ENCODE measurements around the gene C1orf185. TPM values are rescaled to one million over a fixed set of nuclear protein-coding genes. Genes with fewer than 3 reads are reported as not detected.
"Not testable (repeated sequence)": the region's sequence is repeated elsewhere in the genome, so short reads cannot be mapped to it uniquely, and the experiment has no call there.

Gene C1orf185
- total and polyA plus RNA-seq, 2 experiments from 2014 or later, result not detected

GRCh38 chr1:51131185-51131584 is 29.2 kb downstream of the C1orf185 start:
- H3K9me3 ChIP-seq (ENCODE audit: low read depth), result no peaks in the 10 kb centered on the region
- no peak overlapping the region for H3K4me3 ChIP-seq
- no peaks in the 10 kb centered on the region for H3K9me2 ChIP-seq (replicated peaks; ENCODE audit: insufficient read depth)
- no peak overlapping the region for H3K27ac ChIP-seq
- H3K36me3 ChIP-seq (replicated peaks; ENCODE audit: insufficient read depth, low read depth), result no peaks in the 10 kb centered on the region
- H3K79me2 ChIP-seq, result no peaks in the 10 kb centered on the region
- no peak for TF ChIP-seq CTCF (IDR thresholded peaks at IDR 0.05; ENCODE audit: poor library complexity)
- TF ChIP-seq EZH2phosphoT487 (IDR thresholded peaks at IDR 0.05; ENCODE audit: low read depth, severe bottlenecking, unreplicated experiment), result no peak
- no peak for TF ChIP-seq EZH2 (IDR thresholded peaks at IDR 0.05; ENCODE audit: borderline replicate concordance)
- no peak for DNase-seq (ENCODE audit: low spot score)
- no peaks in the 10 kb centered on the region for H3K27me3 ChIP-seq
- no peak overlapping the region for H2AFZ ChIP-seq
- H3K4me2 ChIP-seq, result no peak overlapping the region
- H4K20me1 ChIP-seq (ENCODE audit: insufficient read depth, poor library complexity, severe bottlenecking), result no peaks in the 10 kb centered on the region
- WGBS (ENCODE audit: low lambda C conversion rate, missing lambda C conversion rate), result 54% methylated on average over 3 of the region's 3 CpGs
- no peaks in the 10 kb centered on the region for H3K4me1 ChIP-seq (ENCODE audit: insufficient read depth)

DNA sequence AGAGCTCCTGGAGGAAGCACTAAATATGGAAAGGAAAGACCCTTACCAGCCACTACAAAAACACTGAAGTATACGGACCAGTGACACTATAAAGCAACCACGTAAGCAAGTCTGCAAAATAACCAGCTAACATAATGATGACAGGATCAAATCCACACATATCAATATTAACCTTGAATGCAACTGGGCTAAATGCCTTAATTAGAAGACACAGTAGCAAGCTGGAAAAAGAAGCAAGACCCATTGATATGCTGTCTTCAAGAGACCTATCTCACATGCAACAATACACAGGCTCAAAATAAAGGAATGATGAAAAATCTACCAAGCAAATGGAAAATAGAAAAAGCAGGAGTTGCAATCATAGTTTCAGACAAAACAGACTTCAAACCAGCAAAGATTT is 31.0 kb downstream of the C1orf185 start:
- 91% methylated on average over 2 of the region's 2 CpGs for WGBS (ENCODE audit: low lambda C conversion rate, missing lambda C conversion rate)
- Histone ChIP-seq H3K36me3 (replicated peaks; ENCODE audit: insufficient read depth, low read depth) (no peaks in the 10 kb centered on the region), H3K4me1 (ENCODE audit: insufficient read depth) (no peaks in the 10 kb centered on the region), H3K9me3 (ENCODE audit: low read depth) (no peaks in the 10 kb centered on the region), H3K4me2 (no peak overlapping the region), H3K79me2 (no peaks in the 10 kb centered on the region), H3K4me3 (no peak overlapping the region), H2AFZ (no peak overlapping the region), H3K27ac (no peak overlapping the region), H3K27me3 (no peaks in the 10 kb centered on the region), H4K20me1 (ENCODE audit: insufficient read depth, poor library complexity, severe bottlenecking) (no peaks in the 10 kb centered on the region), H3K9me2 (replicated peaks; ENCODE audit: insufficient read depth) (no peaks in the 10 kb centered on the region)
- DNase-seq (ENCODE audit: low spot score), result no peak
- TF ChIP-seq CTCF (IDR thresholded peaks at IDR 0.05; ENCODE audit: poor library complexity), result no peak
- no peak for TF ChIP-seq EZH2phosphoT487 (IDR thresholded peaks at IDR 0.05; ENCODE audit: low read depth, severe bottlenecking, unreplicated experiment)
- TF ChIP-seq EZH2 (IDR thresholded peaks at IDR 0.05; ENCODE audit: borderline replicate concordance), result no peak

DNA sequence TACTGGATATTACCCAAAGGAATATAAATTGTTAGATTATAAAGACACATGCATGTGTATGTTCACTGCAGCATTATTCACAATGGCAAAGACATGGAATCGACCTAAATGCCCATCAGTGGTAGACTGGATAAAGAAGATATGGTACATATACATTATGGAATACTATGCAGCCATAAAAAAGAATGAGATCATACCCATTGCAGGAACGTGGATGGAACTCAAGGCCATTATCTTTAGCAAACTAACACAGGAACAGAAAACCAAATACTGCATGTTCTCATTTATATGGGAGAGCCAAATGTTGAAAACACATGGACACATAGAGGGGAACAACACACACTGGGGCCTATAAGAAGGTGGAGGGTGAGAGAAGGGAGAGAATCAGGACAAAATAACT is 35.7 kb downstream of the C1orf185 start:
- not testable (repeated sequence) for DNase-seq (ENCODE audit: low spot score); H4K20me1 ChIP-seq (ENCODE audit: insufficient read depth, poor library complexity, severe bottlenecking); H3K79me2 ChIP-seq; H3K27me3 ChIP-seq; H3K27ac ChIP-seq; H3K9me2 ChIP-seq (replicated peaks; ENCODE audit: insufficient read depth); H2AFZ ChIP-seq; H3K36me3 ChIP-seq (replicated peaks; ENCODE audit: insufficient read depth, low read depth); H3K4me3 ChIP-seq; H3K4me2 ChIP-seq; H3K4me1 ChIP-seq (ENCODE audit: insufficient read depth); H3K9me3 ChIP-seq (ENCODE audit: low read depth)
- 34% methylated on average over 2 of the region's 2 CpGs for WGBS (ENCODE audit: low lambda C conversion rate, missing lambda C conversion rate)

GRCh38 chr1:51139474-51139873 is 37.4 kb downstream of the C1orf185 start:
- 80% methylated on average over 2 of the region's 2 CpGs for WGBS (ENCODE audit: low lambda C conversion rate, missing lambda C conversion rate)
- Histone ChIP-seq H3K27ac (no peak overlapping the region), H3K9me2 (replicated peaks; ENCODE audit: insufficient read depth) (no peaks in the 10 kb centered on the region), H3K4me2 (no peak overlapping the region), H3K9me3 (ENCODE audit: low read depth) (no peaks in the 10 kb centered on the region), H3K4me1 (ENCODE audit: insufficient read depth) (no peaks in the 10 kb centered on the region), H3K36me3 (replicated peaks; ENCODE audit: insufficient read depth, low read depth) (no peaks in the 10 kb centered on the region), H4K20me1 (ENCODE audit: insufficient read depth, poor library complexity, severe bottlenecking) (no peaks in the 10 kb centered on the region), H3K4me3 (no peak overlapping the region), H3K27me3 (peaks cover 4% of the 10 kb centered on the region), H3K79me2 (no peaks in the 10 kb centered on the region), H2AFZ (no peak overlapping the region)
- TF ChIP-seq CTCF (IDR thresholded peaks at IDR 0.05; ENCODE audit: poor library complexity), result no peak
- TF ChIP-seq EZH2phosphoT487 (IDR thresholded peaks at IDR 0.05; ENCODE audit: low read depth, severe bottlenecking, unreplicated experiment), result no peak
- no peak for DNase-seq (ENCODE audit: low spot score)
